SK-N-MC (cell line): Measurements from ENCODE around the gene MTARC2.

ENCODE experiments used
- DNase-seq: peaks from one replicate; pipeline ENCODE4 v3.0.0-alpha.2; 2011; ENCODE audit warnings: low read depth, low spot score
- H3K27ac ChIP-seq: fragments of 200-600 bp; sonication (generic); 2 replicates; pipeline ENCODE4 v1.5.1; 2016; ENCODE audit warnings: mixed run types
- H3K36me3 ChIP-seq: fragments of 200-600 bp; sonication (generic); 2 replicates; pipeline ENCODE4 v1.6.1; 2017; ENCODE audit warnings: antibody characterized with exemption, low read length, mixed read lengths; ENCODE audit not compliant: insufficient read depth
- H3K4me3 ChIP-seq: fragments of 200-600 bp; sonication (generic); 2 replicates; pipeline ENCODE4 v1.5.1; 2016
- H3K9ac ChIP-seq: fragments of 200-600 bp; sonication (generic); 2 replicates; pipeline ENCODE4 v1.8.0; 2017; ENCODE audit warnings: mixed run types, mixed read lengths; ENCODE audit not compliant: insufficient read length
- H3K9me3 ChIP-seq: fragments of 200-600 bp; sonication (generic); 2 replicates; pipeline ENCODE4 v1.6.1; 2017; ENCODE audit warnings: low read depth, mild to moderate bottlenecking, antibody characterized with exemption, low read length, moderate library complexity, mixed read lengths
- EZH2 ChIP-seq: fragments of 200-600 bp; sonication (generic); IDR thresholded peaks from one replicate; pipeline ENCODE4 v1.6.1; 2017; ENCODE audit warnings: antibody characterized with exemption
- FOXP2 ChIP-seq: optimal IDR thresholded peaks from 2 replicates; pipeline ENCODE3; 2011; ENCODE audit warnings: mild to moderate bottlenecking, moderate library complexity; ENCODE audit not compliant: insufficient read depth; ENCODE audit errors: extremely low read length, control extremely low read depth
- POLR2AphosphoS5 ChIP-seq: IDR thresholded peaks from 2 replicates; pipeline ENCODE4 v1.6.1; 2012; ENCODE audit warnings: mild to moderate bottlenecking, low read depth, low read length, borderline replicate concordance

Gene MTARC2

GRCh38 chr1:220748089-220748934 is at the start of gene MTARC2:
TSS of gene MTARC2 (plus strand) at chr1:220748322. CDS start at chr1:220748532, 210 bp downstream.
- DNase-seq, result no peak
- H3K4me3 ChIP-seq, result no peak within 1 kb of the TSS
- no peak within 1 kb of the TSS for H3K27ac ChIP-seq
- H3K36me3 ChIP-seq, result no peaks in the 10 kb centered on the region
- TF ChIP-seq EZH2 (no peak), POLR2AphosphoS5 (no peak), FOXP2 (no peak)
- H3K9ac ChIP-seq, result no peak within 1 kb of the TSS
- no peaks in the 10 kb centered on the region for H3K9me3 ChIP-seq

GRCh38 chr1:220698607-220699016 is 49.5 kb upstream of the MTARC2 start:
- H3K9me3 ChIP-seq, result no peaks in the 10 kb centered on the region
- DNase-seq, result no peak
- TF ChIP-seq FOXP2 (no peak), POLR2AphosphoS5 (no peak), EZH2 (no peak)
- no peak overlapping the region for H3K27ac ChIP-seq
- H3K9ac ChIP-seq, result no peak overlapping the region
- no peak overlapping the region for H3K4me3 ChIP-seq
- no peaks in the 10 kb centered on the region for H3K36me3 ChIP-seq

- TF ChIP-seq FOXP2, result no peak
- TF ChIP-seq EZH2, result no peak
- no peak for TF ChIP-seq POLR2AphosphoS5
- H3K27ac ChIP-seq, result no peak overlapping the region
- H3K9me3 ChIP-seq, result no peaks in the 10 kb centered on the region
- H3K4me3 ChIP-seq, result no peak overlapping the region
- DNase-seq, result no peak
- H3K36me3 ChIP-seq, result no peaks in the 10 kb centered on the region
- H3K9ac ChIP-seq, result no peak overlapping the region
Observed at GRCh38 chr1:220699044-220699443, 49.1 kb upstream of the MTARC2 start.

- no peak for DNase-seq
- H3K27ac ChIP-seq, result no peak overlapping the region
- TF ChIP-seq POLR2AphosphoS5, result no peak
- no peak for TF ChIP-seq FOXP2
- TF ChIP-seq EZH2, result no peak
Observed at GRCh38 chr1:220700556-220701179, 47.5 kb upstream of the MTARC2 start.

GRCh38 chr1:220701974-220702373 is 46.1 kb upstream of the MTARC2 start:
- no peaks in the 10 kb centered on the region for H3K36me3 ChIP-seq
- no peak for DNase-seq
- no peak overlapping the region for H3K4me3 ChIP-seq
- H3K9me3 ChIP-seq, result no peaks in the 10 kb centered on the region
- no peak overlapping the region for H3K27ac ChIP-seq
- no peak overlapping the region for H3K9ac ChIP-seq
- TF ChIP-seq POLR2AphosphoS5 (no peak), FOXP2 (no peak), EZH2 (no peak)

More at GRCh38 chr1:220700556-220701179, 47.5 kb upstream of the MTARC2 start:
- no peaks in the 10 kb centered on the region for H3K9me3 ChIP-seq
- H3K4me3 ChIP-seq, result no peak overlapping the region
- no peaks in the 10 kb centered on the region for H3K36me3 ChIP-seq
- H3K9ac ChIP-seq, result no peak overlapping the region

- Histone ChIP-seq H3K9ac (no peak overlapping the region), H3K36me3 (no peaks in the 10 kb centered on the region), H3K27ac (no peak overlapping the region), H3K4me3 (no peak overlapping the region), H3K9me3 (no peaks in the 10 kb centered on the region)
- DNase-seq, result no peak
- TF ChIP-seq POLR2AphosphoS5, result no peak
- TF ChIP-seq FOXP2, result no peak
- TF ChIP-seq EZH2, result no peak
Observed at GRCh38 chr1:220702733-220703270, 45.3 kb upstream of the MTARC2 start.

GRCh38 chr1:220703305-220703704 is 44.8 kb upstream of the MTARC2 start:
- no peak for TF ChIP-seq FOXP2
- TF ChIP-seq POLR2AphosphoS5, result no peak
- TF ChIP-seq EZH2, result no peak
- DNase-seq, result no peak
- H3K36me3 ChIP-seq, result no peaks in the 10 kb centered on the region
- no peak overlapping the region for H3K4me3 ChIP-seq
- H3K9ac ChIP-seq, result no peak overlapping the region
- no peaks in the 10 kb centered on the region for H3K9me3 ChIP-seq
- no peak overlapping the region for H3K27ac ChIP-seq

- Histone ChIP-seq H3K27ac (no peak overlapping the region), H3K36me3 (no peaks in the 10 kb centered on the region), H3K9me3 (no peaks in the 10 kb centered on the region), H3K9ac (no peak overlapping the region), H3K4me3 (no peak overlapping the region)
- TF ChIP-seq FOXP2 (no peak), EZH2 (no peak), POLR2AphosphoS5 (no peak)
- DNase-seq, result no peak
Observed at GRCh38 chr1:220705782-220706181, 42.3 kb upstream of the MTARC2 start.
